ENCODE data around the gene TMEM271.

Gene TMEM271

DNA sequence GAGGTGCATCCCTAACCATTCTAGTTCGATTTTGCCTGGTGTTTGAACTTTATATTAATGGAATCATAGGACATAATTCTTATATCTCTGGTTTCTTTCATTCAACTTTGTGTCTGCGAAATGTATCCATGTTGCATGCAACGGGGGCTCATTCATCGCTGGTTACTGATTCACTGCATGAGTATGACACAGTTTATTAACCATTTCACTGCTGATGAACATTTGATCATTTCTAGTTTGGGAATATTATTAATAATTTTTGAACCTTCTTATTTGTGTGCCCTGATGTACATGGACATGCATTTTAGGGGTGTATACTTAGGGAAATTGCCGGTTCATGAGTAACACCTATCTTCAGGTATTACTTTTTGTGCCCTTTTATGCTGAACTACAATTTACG lies 5.1 kb upstream of the TMEM271 start:
- no peak for DNase-seq (ENCODE audit: low spot score)

- DNase-seq (ENCODE audit: low spot score): no peak
These were observed 3.6 kb upstream of the TMEM271 start for GRCh38 chr4:579543-580175.

DNA sequence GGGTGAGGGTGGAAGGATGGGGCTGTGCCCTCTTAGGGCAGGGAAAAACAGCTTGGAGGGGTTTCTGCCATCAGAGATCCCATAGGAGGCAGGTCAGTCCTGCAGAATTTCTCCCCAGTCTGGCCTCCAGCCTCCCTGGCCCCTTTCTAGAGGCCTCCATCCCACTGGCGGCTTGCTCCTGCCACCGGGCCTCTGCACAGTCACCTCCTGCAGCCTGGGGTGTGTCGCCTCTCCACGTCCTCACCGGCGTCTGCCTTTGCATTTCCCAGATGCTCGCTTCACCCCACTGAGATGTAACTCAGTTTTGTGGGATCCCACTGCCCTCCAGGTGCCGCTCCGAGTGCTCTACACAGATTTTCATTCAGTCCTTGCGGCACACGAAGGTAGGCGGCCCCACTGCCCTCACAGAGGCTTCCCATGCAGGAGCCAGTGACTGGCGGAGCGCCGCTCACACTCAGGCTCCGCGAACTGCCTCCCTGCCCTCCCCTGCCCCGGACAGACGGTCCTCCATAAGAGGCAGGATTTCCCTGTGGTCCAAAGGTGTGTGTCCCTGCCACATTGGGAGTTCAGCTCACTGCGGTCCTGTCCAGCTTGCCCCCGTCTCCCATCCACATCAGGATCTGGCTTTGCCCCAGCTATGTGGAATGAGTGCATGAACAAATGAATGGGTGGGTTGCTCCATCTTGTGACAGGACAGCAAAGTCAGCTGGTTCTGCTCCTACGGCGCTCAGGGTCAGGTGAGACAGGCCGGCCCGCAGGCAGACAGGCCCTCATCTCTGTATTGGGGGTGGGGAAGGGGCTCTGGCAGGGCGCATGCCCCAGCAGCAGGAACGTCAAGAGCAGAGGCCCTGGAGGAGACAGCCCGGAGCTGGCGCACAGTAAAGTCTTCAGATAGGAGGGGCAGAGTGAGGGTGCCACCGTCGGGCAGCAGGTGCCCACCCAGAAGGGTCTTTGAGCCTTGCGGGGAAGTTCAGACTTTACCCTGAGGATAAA lies 2.7 kb upstream of the TMEM271 start:
- DNase-seq (ENCODE audit: low spot score): no peak

DNA sequence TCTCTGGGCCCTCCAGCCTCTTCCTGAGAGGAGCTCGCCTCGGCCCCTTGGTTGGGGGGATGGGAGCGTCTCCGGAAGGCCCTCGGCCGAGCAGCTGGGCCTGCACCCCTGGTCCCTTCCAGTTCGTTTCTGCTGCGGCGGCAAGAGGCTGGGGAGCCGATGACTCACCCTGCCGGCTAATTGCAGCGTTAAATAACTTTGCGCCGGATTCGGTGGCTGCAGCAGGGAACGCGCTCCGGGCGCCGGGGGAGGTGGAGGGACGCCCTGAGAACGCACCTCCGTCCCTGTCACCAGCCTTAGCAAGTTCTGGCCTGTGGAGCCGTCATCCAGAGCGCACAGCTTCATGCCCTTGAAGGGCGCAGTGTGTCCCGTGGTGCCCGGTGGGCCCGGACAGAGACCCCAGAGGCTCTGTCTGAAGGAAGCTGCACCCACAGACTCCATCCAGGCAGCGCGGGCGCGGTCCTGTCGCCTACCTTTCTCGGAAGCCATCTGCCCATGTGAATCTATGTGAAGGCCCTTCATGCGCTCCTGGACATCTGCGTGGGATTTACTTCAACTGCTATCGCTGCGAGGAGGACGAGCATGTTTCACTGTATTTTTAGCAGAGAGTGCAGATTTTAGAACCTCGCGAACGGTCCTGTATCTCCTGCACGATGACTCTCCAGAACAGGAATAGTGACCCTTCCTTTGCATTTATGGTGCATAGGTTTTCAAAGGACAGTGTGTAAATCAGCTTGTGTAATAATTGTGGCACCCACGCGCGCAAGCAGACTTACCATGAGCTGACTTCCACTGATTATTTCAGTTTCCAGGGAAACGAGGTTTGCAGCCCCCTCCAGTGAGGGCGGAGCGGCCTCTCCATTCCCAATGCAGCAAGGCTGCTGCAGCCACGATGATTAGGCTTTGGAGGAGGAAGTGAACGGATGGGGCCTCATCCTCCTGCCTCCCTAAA lies 1.7 kb upstream of the TMEM271 start:
- peak; percentile 60 for DNase-seq (ENCODE audit: low spot score)

- DNase-seq (ENCODE audit: low spot score): no peak
These were observed 950 bp upstream of the TMEM271 start for GRCh38 chr4:576991-577498.

DNA sequence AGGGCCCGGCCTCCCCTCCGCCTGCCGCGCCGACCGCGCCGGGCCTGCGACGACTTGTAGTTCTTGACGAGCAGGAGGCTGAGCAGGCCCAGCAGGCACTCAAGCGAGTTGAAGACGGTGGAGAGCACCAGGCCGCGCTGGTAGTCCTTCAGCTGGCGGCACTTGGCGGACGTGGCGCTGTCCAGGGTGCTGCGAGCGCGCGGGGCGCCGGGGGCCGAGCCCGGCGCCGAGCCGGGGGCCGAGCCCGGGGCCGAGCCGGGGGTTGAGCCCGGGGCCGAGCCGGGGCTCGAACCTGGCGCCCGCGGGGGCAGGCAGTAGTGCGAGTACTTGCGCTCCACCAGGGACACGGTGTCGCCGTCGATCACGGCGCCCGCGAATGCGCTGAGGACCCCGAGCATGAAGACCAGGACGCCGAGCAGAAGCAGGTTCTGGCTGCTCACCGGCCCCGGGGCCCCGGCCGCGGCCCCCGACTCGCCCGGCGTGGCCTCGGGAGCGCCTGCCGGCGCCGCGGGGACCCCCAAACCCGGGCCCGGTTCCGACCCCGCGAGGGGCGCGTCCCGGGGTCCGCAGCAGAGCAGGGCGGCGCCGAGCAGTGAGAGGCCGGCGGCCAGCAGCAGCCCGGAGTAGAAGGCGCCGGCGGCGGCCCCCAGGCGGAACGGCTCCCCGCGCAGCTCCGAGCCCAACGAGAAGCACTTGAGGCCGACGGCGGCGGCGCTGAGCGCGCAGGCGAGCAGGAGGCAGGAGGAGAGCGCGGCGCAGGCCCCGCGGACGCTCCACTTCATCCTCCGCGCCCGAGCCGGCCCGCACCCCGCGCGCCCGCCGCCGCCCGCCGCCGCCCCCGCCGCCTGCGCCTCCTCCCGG lies 584 bp downstream of the TMEM271 start:
- peak; percentile 84 for DNase-seq (ENCODE audit: low spot score)

DNA sequence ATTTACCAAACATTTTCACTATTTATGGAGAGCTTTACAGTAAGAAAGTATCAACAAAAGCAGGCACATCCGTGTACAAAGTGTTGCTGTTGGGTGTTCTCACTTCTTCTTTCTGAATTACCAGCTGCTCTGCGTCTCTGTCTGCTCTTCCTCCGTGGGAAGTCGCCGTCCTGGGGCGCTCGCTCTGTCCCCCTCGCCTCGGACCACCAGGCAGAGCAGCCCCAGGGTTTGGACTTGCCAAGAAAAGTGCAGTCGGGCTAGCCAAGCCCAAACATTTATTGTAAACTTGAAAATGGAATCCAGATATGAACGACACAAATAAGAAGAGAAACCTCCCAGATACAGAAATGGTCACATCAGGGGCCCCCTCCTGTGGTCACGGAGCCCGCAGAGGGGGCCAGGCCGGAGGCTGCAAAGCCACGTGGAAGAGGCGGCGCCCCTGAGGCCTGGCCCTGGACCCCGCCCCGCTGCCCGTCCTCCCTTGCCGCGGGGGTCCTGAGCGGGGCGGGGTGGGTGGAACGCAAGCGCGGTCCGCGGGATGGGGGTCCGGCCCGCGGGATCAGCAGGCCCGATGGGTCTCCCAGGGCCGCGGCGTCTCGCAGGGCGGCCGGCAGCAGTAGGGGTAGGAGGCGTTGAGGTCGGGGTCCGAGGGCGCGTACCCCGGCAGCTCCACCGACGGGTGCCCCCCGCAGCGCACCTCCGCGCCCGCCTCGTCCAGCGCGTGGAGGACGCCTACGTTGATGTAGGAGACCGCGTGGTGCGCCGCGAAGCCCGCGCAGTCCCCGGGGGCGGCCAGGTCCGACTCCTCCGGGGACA lies 1.5 kb downstream of the TMEM271 start:
- DNase-seq (ENCODE audit: low spot score): peak; percentile 26

GRCh38 chr4:573122-573892 lies 2.8 kb downstream of the TMEM271 start:
- DNase-seq (ENCODE audit: low spot score): peak; percentile 24

DNA sequence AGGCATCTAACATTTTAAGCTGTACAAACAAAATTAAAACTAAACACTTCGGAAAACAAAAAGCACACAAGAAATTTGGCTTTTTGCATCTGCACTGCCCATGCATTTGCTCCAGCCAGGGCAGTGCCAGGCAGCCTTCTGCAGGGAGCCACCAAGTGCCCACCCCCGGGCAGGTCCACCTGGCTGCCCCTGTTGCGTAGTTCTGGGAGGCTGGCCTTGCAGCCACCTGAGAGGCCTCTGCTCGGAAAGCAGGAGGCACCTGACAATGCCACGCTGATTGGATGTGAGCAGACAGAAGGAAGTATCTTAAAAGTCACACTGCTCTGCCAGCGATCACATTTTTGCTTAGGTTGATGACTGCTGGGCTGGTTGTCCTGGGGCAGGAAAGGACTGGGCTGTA lies 3.5 kb downstream of the TMEM271 start:
- DNase-seq (ENCODE audit: low spot score): peak; percentile 15

GRCh38 chr4:571838-572572 lies 4.1 kb downstream of the TMEM271 start:
- DNase-seq (ENCODE audit: low spot score): peak; percentile 31

DNA sequence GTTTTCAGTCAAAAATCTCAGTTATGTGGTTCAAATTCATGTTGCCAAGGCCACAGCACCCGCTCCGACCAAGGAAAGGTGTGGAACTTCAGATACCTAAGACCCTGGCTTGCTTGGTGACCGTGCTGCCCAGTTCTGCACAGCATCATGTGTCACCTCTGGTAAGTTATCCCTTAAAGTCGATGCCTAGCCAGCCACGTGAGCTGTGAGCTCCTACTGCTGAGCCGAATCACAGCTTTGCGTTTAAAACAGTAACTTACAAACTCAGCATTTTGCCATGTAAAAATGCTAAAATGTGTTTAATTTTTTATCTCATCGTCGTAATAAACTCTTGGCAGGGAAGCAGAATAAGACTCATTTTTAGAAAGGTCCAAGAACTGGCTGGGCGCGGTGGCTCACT lies 5.3 kb downstream of the TMEM271 start:
- DNase-seq (ENCODE audit: low spot score): no peak

DNA sequence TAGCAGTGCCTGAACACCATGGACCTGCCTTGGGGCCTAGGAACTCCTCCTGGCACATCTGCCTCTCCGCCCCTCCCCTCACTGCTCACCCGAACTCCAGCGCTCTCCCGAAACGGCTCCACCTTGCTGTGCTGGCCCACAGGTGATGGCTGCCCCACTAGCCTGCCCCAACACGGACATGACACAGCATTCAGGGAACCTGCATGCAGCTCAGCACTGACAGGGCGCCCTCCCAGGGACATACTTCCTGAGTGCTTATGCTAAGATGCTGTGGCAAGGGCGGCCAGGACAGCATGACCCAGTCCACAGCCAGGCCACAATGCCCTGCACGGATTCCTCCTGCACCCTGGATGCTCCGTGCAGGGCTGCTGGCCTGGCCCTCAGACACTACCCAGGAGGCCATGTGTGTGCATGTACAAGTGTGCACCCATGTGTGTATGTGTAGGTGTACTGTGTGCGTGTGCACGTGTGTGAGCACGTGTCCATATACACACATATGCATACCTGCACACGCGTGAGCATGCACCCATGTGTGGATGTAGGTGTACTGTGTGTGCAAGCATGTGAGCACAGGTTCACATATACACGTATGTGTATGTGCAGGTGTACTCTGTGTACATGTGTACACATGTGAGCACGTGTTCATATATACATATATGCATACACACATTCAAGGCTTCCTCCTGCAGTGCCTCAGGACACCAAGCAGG lies 6.0 kb downstream of the TMEM271 start:
- DNase-seq (ENCODE audit: low spot score): no peak

DNA sequence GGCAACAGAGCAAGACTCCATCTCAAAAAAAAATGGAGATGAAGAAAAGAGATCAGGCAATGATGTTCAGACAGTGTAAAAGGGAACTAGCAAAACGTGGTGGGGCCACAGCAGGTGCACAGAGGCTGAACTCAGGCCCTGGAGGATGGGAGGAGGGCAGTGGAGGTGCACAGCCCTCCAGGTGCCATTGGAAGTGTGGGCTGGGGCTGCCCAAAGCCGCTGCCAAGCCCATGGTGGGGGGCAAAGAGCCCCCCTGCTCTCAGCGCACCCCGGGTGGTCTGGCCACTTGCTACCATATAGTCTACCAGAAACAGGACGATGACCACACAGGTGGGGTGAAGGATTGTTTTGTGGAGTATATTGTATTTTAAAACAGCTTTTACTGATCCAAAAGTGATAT lies 7.1 kb downstream of the TMEM271 start:
- no peak for DNase-seq (ENCODE audit: low spot score)

DNA sequence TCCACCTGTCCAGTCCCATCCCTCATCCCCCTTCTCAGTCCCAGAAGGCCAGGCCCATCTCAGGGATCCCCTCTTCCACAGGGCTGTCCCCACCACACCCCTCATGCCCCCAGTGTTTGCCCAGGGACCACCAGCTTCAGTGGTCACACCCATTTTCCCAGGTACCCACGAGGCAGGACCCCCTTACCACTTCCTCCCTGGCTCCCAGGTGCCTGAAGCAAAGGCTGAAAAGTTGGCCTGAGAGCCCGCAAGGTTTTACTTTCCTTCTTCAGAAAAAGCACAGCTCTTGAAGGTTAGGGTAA lies 7.8 kb downstream of the TMEM271 start:
- no peak for DNase-seq (ENCODE audit: low spot score)

- no peak for DNase-seq (ENCODE audit: low spot score)
These were observed 8.4 kb downstream of the TMEM271 start for GRCh38 chr4:567457-568350.

GRCh38 chr4:566508-567295 lies 9.4 kb downstream of the TMEM271 start:
- DNase-seq (ENCODE audit: low spot score): peak; percentile 70

Data from D341Med (cell line).